Neural cell (in vitro differentiated cells): Measurements from ENCODE around the gene TINAG.

Experiments
- EP300 ChIP-seq: fragments of 450-650 bp; conservative IDR thresholded peaks from 2 replicates; pipeline ENCODE4 v1.6.1; 2014; ENCODE audit warnings: antibody characterized with exemption, mild to moderate bottlenecking, moderate library complexity; ENCODE audit not compliant: poor library complexity, severe bottlenecking
- EZH2 ChIP-seq: fragments of 200-600, 300-800 bp; shearing (Covaris generic), sonication (generic); IDR thresholded peaks from 2 replicates; pipeline ENCODE4 v1.6.1; 2014; ENCODE audit warnings: antibody characterized with exemption, low read length, borderline replicate concordance, mild to moderate bottlenecking; ENCODE audit not compliant: insufficient read depth, poor library complexity, severe bottlenecking
- RAD21 ChIP-seq: fragments of 450-650 bp; conservative IDR thresholded peaks from 2 replicates; pipeline ENCODE4 v1.6.1; 2014; ENCODE audit warnings: antibody characterized with exemption, mild to moderate bottlenecking, moderate library complexity
- TF ChIP-seq, protein P1 (sequence below): fragments of 450-650 bp; IDR thresholded peaks from 2 replicates; pipeline ENCODE4 v1.5.1; 2014; ENCODE audit warnings: antibody characterized with exemption, mild to moderate bottlenecking, moderate library complexity; ENCODE audit not compliant: poor library complexity, severe bottlenecking
- TF ChIP-seq, protein P2 (sequence below): IDR thresholded peaks from 2 replicates; pipeline ENCODE4 v1.6.1; 2012; ENCODE audit warnings: borderline replicate concordance

DNA sequence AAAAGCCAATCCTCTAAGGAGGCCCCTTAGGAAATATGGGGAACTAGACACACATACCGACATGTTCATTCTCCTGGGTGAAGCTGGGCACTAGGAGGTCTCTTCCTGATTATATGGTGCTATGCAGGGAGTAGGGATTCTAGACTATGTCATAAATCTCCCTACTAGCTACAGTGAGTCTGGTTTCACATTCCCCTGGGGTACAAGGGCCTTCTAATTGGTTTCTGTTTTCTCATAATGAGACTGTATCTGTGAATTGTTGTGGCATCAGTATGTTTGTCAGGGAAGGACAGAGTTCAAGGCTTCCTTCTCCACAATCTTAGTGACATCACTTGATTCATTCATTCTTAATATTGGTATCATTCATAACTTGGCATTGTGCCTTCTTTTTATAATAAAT is 103.5 kb downstream of the TINAG start:
- no peak for TF ChIP-seq EZH2
- TF ChIP-seq, protein P1, sequence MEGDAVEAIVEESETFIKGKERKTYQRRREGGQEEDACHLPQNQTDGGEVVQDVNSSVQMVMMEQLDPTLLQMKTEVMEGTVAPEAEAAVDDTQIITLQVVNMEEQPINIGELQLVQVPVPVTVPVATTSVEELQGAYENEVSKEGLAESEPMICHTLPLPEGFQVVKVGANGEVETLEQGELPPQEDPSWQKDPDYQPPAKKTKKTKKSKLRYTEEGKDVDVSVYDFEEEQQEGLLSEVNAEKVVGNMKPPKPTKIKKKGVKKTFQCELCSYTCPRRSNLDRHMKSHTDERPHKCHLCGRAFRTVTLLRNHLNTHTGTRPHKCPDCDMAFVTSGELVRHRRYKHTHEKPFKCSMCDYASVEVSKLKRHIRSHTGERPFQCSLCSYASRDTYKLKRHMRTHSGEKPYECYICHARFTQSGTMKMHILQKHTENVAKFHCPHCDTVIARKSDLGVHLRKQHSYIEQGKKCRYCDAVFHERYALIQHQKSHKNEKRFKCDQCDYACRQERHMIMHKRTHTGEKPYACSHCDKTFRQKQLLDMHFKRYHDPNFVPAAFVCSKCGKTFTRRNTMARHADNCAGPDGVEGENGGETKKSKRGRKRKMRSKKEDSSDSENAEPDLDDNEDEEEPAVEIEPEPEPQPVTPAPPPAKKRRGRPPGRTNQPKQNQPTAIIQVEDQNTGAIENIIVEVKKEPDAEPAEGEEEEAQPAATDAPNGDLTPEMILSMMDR = no peak
- TF ChIP-seq EP300 = no peak
- no peak for TF ChIP-seq RAD21
- TF ChIP-seq, protein P2, sequence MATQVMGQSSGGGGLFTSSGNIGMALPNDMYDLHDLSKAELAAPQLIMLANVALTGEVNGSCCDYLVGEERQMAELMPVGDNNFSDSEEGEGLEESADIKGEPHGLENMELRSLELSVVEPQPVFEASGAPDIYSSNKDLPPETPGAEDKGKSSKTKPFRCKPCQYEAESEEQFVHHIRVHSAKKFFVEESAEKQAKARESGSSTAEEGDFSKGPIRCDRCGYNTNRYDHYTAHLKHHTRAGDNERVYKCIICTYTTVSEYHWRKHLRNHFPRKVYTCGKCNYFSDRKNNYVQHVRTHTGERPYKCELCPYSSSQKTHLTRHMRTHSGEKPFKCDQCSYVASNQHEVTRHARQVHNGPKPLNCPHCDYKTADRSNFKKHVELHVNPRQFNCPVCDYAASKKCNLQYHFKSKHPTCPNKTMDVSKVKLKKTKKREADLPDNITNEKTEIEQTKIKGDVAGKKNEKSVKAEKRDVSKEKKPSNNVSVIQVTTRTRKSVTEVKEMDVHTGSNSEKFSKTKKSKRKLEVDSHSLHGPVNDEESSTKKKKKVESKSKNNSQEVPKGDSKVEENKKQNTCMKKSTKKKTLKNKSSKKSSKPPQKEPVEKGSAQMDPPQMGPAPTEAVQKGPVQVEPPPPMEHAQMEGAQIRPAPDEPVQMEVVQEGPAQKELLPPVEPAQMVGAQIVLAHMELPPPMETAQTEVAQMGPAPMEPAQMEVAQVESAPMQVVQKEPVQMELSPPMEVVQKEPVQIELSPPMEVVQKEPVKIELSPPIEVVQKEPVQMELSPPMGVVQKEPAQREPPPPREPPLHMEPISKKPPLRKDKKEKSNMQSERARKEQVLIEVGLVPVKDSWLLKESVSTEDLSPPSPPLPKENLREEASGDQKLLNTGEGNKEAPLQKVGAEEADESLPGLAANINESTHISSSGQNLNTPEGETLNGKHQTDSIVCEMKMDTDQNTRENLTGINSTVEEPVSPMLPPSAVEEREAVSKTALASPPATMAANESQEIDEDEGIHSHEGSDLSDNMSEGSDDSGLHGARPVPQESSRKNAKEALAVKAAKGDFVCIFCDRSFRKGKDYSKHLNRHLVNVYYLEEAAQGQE = no peak
